ENCODE measurements around the gene ADSS1. TPM values are rescaled to one million over a fixed set of nuclear protein-coding genes. Genes with fewer than 3 reads are reported as not detected.

Gene ADSS1
- total and polyA plus RNA-seq, 4 donors: 1.8 to 18.8 (median 12.2) TPM

DNA sequence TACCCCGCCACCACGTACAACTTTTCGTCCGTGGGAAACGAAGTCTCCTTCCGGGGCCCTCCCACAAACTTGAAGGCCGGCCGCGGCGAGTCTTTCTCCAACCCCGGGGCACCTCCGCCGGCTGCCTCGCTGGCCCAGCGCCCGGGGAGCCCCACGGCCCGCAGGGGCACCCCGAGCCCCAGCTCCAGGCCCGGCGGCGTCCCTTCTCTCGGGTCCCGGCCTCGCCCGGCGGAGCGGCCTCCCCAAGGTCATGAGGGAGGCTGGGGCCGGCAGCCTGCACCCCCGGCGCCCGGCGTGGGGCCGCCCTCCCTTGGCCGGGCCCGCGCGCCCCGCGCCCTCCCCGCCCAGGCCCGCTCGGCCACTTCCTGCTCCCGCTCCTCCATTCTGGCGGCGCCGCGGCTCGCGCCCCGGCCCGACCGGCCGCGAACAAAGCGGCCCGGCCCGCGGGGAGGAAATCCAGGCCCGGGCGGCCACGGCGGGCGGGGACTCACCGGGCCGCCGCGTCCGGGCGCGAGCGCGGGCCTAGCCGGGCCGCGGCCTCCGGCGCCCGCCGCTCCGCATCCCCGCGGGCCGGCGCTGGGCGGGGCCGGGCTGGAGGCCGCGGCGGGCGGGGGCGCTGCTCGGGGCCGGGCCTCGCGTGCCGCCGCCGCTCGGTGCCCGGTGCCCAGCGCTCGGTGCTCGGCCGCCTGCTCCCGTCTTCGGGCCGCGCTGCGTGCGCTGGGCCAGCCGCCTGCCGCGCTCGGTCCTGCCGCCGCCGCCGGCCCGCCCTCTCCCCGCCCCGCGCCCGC, 71.2 kb downstream of the ADSS1 start, which contains the start of gene AKT1:
AKT1 (minus strand) TSS at position 756 of the 788 bp plus-strand sequence. CDS start 3,105 bp downstream, outside the sequence.
- H3K9me3 ChIP-seq (ENCODE audit: control insufficient read depth in 4 of 4, low read length in 3 of 4): no peaks in the 10 kb centered on the region
- H3K27ac ChIP-seq (ENCODE audit: low read depth in 1 of 2, low read length in 2 of 2): peak within 1 kb of the TSS; percentile 80 to 86

DNA sequence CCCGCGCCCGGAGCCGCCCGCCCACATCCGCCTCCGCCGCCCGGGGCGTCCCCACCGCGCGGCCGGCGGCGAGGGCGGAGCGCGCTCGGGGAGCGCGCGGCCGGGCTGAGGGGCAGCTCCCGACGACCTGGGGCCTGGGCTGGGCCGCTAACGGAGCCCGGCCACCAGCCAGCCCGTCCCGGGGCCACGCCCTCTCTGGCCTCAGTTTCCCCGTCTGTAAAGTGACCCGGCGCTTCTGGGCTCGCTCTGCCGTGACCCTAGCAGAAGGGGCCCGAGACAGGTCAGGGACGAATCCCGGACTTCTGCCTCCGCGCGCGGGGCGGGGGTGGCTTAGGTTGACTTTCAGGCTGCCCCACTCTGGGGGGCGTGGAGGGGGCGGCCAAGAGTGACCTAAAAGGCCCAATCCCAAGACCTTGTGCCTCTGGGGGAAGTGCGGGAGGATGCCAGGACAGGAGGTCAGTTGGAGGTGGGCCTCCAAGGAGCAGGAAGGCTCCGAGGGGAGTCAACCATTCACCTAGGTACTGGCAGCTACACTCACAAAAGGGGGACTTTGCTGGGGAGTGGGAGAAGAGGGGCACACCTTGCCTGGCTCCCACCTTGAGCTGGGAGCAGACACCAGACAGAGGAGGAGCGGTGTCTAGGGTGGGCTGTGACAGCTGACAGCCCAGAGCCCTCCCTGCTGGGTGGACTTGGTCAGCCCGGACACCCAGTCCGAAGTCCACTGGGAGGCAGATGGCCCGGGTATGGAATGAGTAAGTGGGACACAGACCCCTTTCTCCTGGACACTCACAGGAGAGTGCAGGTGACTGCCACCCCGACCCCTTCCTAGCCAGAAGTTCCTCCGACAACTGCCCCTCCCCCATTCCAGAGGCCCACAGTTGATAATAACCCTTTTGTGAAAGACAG, 72.0 kb downstream of the ADSS1 start:
- DNase-seq (ENCODE audit: low spot score): peak; percentile 80
- H3K36me3 ChIP-seq (ENCODE audit: control insufficient read depth in 4 of 4, insufficient read depth in 3 of 4, low read depth in 1 of 4, low read length in 3 of 4): no peaks in the 10 kb centered on the region
- peak overlapping the region in 1 of 2 donors; percentile 25 for H3K9ac ChIP-seq (ENCODE audit: low read depth in 1 of 2, low read length in 2 of 2)
- H3K4me3 ChIP-seq (ENCODE audit: low read depth in 1 of 3, low read length in 3 of 3): peak overlapping the region in 2 of 3 donors; percentile 48 to 89
- WGBS: 8% methylated on average over 55 of the region's 55 CpGs
- TF ChIP-seq HNF4A (conservative IDR thresholded peaks at IDR 0.05) (peak; percentile 51 to 60), SP1 (IDR thresholded peaks at IDR 0.05) (no peak)
- H3K27ac ChIP-seq (ENCODE audit: low read depth in 1 of 2, low read length in 2 of 2): peak overlapping the region; percentile 80 to 86
- H3K9me3 ChIP-seq (ENCODE audit: control insufficient read depth in 4 of 4, low read length in 3 of 4): no peaks in the 10 kb centered on the region
- no peaks in the 10 kb centered on the region for H3K27me3 ChIP-seq (ENCODE audit: control insufficient read depth in 4 of 4, insufficient read depth in 4 of 4, low read length in 3 of 4)
- peaks cover 34 to 51% (median 41%) of the 10 kb centered on the region in 4 donors for H3K4me1 ChIP-seq (ENCODE audit: control insufficient read depth in 4 of 4, insufficient read depth in 4 of 4, low read length in 3 of 4)

More for the DNA sequence above, 71.2 kb downstream of the ADSS1 start, which contains the start of gene AKT1:
- no peaks in the 10 kb centered on the region for H3K27me3 ChIP-seq (ENCODE audit: control insufficient read depth in 4 of 4, insufficient read depth in 4 of 4, low read length in 3 of 4)
- H3K9ac ChIP-seq (ENCODE audit: low read depth in 1 of 2, low read length in 2 of 2): peak within 1 kb of the TSS; percentile 77 to 82
- TF ChIP-seq FOXA1 (IDR thresholded peaks at IDR 0.05): no peak
- peaks cover 35 to 58% (median 48%) of the 10 kb centered on the region in 4 donors for H3K4me1 ChIP-seq (ENCODE audit: control insufficient read depth in 4 of 4, insufficient read depth in 4 of 4, low read length in 3 of 4)
- H3K36me3 ChIP-seq (ENCODE audit: control insufficient read depth in 4 of 4, insufficient read depth in 3 of 4, low read depth in 1 of 4, low read length in 3 of 4): no peaks in the 10 kb centered on the region
- H3K4me3 ChIP-seq (ENCODE audit: low read depth in 1 of 3, low read length in 3 of 3): peak within 1 kb of the TSS; percentile 51 to 89 (median 74)
- under 1% methylated on average over 123 of the region's 124 CpGs for whole genome bisulfite sequencing
- no peak for DNase-seq (ENCODE audit: low spot score)

DNA sequence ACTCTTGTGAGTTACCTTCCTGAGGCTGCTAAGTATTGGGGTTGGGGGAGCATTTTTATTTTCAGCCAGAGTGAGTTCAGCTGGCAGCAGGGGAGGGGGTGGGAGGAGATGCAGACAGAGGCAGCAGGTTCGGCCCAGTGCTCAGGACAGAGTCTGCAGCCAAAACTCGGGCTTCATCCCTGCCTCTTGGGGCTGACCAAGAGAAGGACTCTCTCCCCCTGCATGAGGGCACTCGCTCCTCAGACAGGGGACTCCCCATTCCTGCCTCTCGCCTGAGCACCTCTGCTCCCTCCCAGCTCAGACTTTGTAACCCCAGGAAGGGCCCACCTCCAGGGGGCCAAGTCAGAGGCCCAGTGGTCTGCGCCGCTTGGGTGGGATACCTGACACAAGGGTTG, 72.7 kb downstream of the ADSS1 start:
- no peak for DNase-seq (ENCODE audit: low spot score)
- Histone ChIP-seq H3K9me3 (ENCODE audit: control insufficient read depth in 4 of 4, low read length in 3 of 4) (no peaks in the 10 kb centered on the region), H3K27me3 (ENCODE audit: control insufficient read depth in 4 of 4, insufficient read depth in 4 of 4, low read length in 3 of 4) (no peaks in the 10 kb centered on the region), H3K36me3 (ENCODE audit: control insufficient read depth in 4 of 4, insufficient read depth in 3 of 4, low read depth in 1 of 4, low read length in 3 of 4) (no peaks in the 10 kb centered on the region), H3K4me1 (ENCODE audit: control insufficient read depth in 4 of 4, insufficient read depth in 4 of 4, low read length in 3 of 4) (peaks cover 33 to 51% (median 42%) of the 10 kb centered on the region in 4 donors), H3K4me3 (ENCODE audit: low read depth in 1 of 3, low read length in 3 of 3) (no peak overlapping the region), H3K27ac (ENCODE audit: low read depth in 1 of 2, low read length in 2 of 2) (peak overlapping the region in 1 of 2 donors; percentile 86), H3K9ac (ENCODE audit: low read depth in 1 of 2, low read length in 2 of 2) (no peak overlapping the region)
- no peak for TF ChIP-seq JUND (IDR thresholded peaks at IDR 0.05)
- TF ChIP-seq, protein P1, sequence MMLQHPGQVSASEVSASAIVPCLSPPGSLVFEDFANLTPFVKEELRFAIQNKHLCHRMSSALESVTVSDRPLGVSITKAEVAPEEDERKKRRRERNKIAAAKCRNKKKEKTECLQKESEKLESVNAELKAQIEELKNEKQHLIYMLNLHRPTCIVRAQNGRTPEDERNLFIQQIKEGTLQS (IDR thresholded peaks at IDR 0.05): no peak
- no peak for TF ChIP-seq NR2F2 (IDR thresholded peaks at IDR 0.05)
- TF ChIP-seq, protein P2, sequence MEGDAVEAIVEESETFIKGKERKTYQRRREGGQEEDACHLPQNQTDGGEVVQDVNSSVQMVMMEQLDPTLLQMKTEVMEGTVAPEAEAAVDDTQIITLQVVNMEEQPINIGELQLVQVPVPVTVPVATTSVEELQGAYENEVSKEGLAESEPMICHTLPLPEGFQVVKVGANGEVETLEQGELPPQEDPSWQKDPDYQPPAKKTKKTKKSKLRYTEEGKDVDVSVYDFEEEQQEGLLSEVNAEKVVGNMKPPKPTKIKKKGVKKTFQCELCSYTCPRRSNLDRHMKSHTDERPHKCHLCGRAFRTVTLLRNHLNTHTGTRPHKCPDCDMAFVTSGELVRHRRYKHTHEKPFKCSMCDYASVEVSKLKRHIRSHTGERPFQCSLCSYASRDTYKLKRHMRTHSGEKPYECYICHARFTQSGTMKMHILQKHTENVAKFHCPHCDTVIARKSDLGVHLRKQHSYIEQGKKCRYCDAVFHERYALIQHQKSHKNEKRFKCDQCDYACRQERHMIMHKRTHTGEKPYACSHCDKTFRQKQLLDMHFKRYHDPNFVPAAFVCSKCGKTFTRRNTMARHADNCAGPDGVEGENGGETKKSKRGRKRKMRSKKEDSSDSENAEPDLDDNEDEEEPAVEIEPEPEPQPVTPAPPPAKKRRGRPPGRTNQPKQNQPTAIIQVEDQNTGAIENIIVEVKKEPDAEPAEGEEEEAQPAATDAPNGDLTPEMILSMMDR (IDR thresholded peaks at IDR 0.05; ENCODE audit: low read depth, low read length, missing input control): no peak
- TF ChIP-seq EGR1 (IDR thresholded peaks at IDR 0.05; ENCODE audit: low read depth in 2 of 2): no peak
- no peak for TF ChIP-seq RXRA (IDR thresholded peaks at IDR 0.05)
- no peak for TF ChIP-seq HNF4A (conservative IDR thresholded peaks at IDR 0.05)
- 87% methylated on average over 6 of the region's 6 CpGs for WGBS

Small RNA genes within 50 kb of the gene (small RNA-seq; reads per million reads assigned to genes)
- gene MIR4710: not detected

Other genes starting within 250 kb of the ADSS1 start
- gene C14orf180, start 144.5 kb upstream of the ADSS1 start, total RNA-seq: 1 to 10 TPM in 1 of 2 donors, under 1 TPM in 1; 0.09 to 2.8 TPM
- 1 to 10 TPM; 3.0 to 4.0 TPM for gene C14orf180, start 144.5 kb upstream of the ADSS1 start, polyA plus RNA-seq
- under 1 TPM in 1 of 2 donors, not detected in 1; 0.37 TPM for gene TMEM179, start 119.5 kb upstream of the ADSS1 start, total RNA-seq
- gene TMEM179, start 119.5 kb upstream of the ADSS1 start, polyA plus RNA-seq: under 1 TPM in 1 of 2 donors, not detected in 1; 0.12 TPM
- 10 to 100 TPM; 13.1 to 35.8 TPM for gene INF2, start 34.6 kb upstream of the ADSS1 start, total RNA-seq
- 10 to 100 TPM; 15.1 to 51.6 TPM for gene INF2, start 34.6 kb upstream of the ADSS1 start, polyA plus RNA-seq
- gene SIVA1, start 28.9 kb downstream of the ADSS1 start, total RNA-seq: 10 to 100 TPM; 67.4 to 90.4 TPM
- gene SIVA1, start 28.9 kb downstream of the ADSS1 start, polyA plus RNA-seq: 100 to 1,000 TPM; 109 to 115 TPM
- 100 to 1,000 TPM in 1 of 2 donors, 10 to 100 TPM in 1; 39.2 to 192 TPM for gene AKT1, start 71.5 kb downstream of the ADSS1 start, total RNA-seq
- 10 to 100 TPM; 30.6 to 78.2 TPM for gene AKT1, start 71.5 kb downstream of the ADSS1 start, polyA plus RNA-seq
- 1 to 10 TPM; 5.4 to 9.4 TPM for gene ZBTB42, start 76.9 kb downstream of the ADSS1 start, total RNA-seq
- gene ZBTB42, start 76.9 kb downstream of the ADSS1 start, polyA plus RNA-seq: 1 to 10 TPM; 1.5 to 4.4 TPM
- 10 to 100 TPM in 1 of 2 donors, 1 to 10 TPM in 1; 3.4 to 10.9 TPM for gene CEP170B, start 141.0 kb downstream of the ADSS1 start, total RNA-seq
- 10 to 100 TPM in 1 of 2 donors, 1 to 10 TPM in 1; 1.5 to 10.1 TPM for gene CEP170B, start 141.0 kb downstream of the ADSS1 start, polyA plus RNA-seq
- gene PLD4, start 200.7 kb downstream of the ADSS1 start, total RNA-seq: 10 to 100 TPM in 1 of 2 donors, under 1 TPM in 1; under 0.01 to 14.5 TPM
- under 1 TPM; 0.31 to 0.39 TPM for gene PLD4, start 200.7 kb downstream of the ADSS1 start, polyA plus RNA-seq